Astrocyte (in vitro differentiated cells and primary cell): Measurements from ENCODE around the gene C19orf73. TPM values are rescaled to one million over a fixed set of nuclear protein-coding genes. Genes with fewer than 3 reads are reported as not detected.

Experiments used
- DNase-seq: peaks from one replicate; pipeline ENCODE4 v3.0.0-alpha.2; 2010; ENCODE audit warnings: low read depth
- FAIRE-seq: peaks from 2 replicates; lab custom pipeline; 2011; peaks lifted over from hg19 to GRCh38; lab: Jason Lieb, UNC
- H2AFZ ChIP-seq: 2 replicates; pipeline ENCODE4 v1.6.0; 2012; ENCODE audit warnings: low read depth, low read length, inconsistent platforms
- H3K27ac ChIP-seq: 2 replicates; pipeline ENCODE4 v1.5.1; 2011; ENCODE audit warnings: low read depth, low read length, inconsistent platforms
- H3K27me3 ChIP-seq: 2 replicates; pipeline ENCODE4 v1.6.0; 2011; ENCODE audit warnings: low read length, inconsistent platforms; ENCODE audit not compliant: insufficient read depth
- H3K36me3 ChIP-seq: 2 replicates; pipeline ENCODE4 v1.5.1; 2011; ENCODE audit warnings: low read length, inconsistent platforms; ENCODE audit not compliant: insufficient read depth
- H3K4me1 ChIP-seq: 2 replicates; pipeline ENCODE4 v1.5.1; 2011; ENCODE audit warnings: low read length, inconsistent platforms; ENCODE audit not compliant: insufficient read depth
- H3K4me2 ChIP-seq: 2 replicates; pipeline ENCODE4 v1.6.0; 2012; ENCODE audit warnings: low read length, inconsistent platforms
- H3K4me3 ChIP-seq: 2 replicates; pipeline ENCODE4 v1.5.1; 2011; ENCODE audit warnings: low read depth, mild to moderate bottlenecking, low read length, inconsistent platforms; ENCODE audit not compliant: insufficient read depth
- H3K79me2 ChIP-seq: 2 replicates; pipeline ENCODE4 v1.6.0; 2012; ENCODE audit warnings: mild to moderate bottlenecking, low read length, inconsistent platforms; ENCODE audit not compliant: insufficient read depth
- H3K9ac ChIP-seq: 2 replicates; pipeline ENCODE4 v1.6.0; 2012; ENCODE audit warnings: mild to moderate bottlenecking, low read length, inconsistent platforms
- H3K9me3 ChIP-seq: 2 replicates; pipeline ENCODE4 v1.5.1; 2012; ENCODE audit warnings: low read depth, mild to moderate bottlenecking, low read length, inconsistent platforms; ENCODE audit not compliant: insufficient read depth
- H4K20me1 ChIP-seq: 2 replicates; pipeline ENCODE4 v1.6.0; 2012; ENCODE audit warnings: low read length, inconsistent platforms; ENCODE audit not compliant: insufficient read depth
- H3K27ac Mint-ChIP-seq: one replicate; pipeline ENCODE4 v1.8.0; 2021; ENCODE audit warnings: mild to moderate bottlenecking, mixed read lengths; ENCODE audit not compliant: unreplicated experiment
- H3K27me3 Mint-ChIP-seq: one replicate; pipeline ENCODE4 v1.8.0; 2021; ENCODE audit warnings: low read depth, mixed read lengths; ENCODE audit not compliant: unreplicated experiment
- H3K36me3 Mint-ChIP-seq: one replicate; pipeline ENCODE4 v1.8.0; 2021; ENCODE audit warnings: low read depth, mixed read lengths; ENCODE audit not compliant: unreplicated experiment
- H3K4me1 Mint-ChIP-seq: one replicate; pipeline ENCODE4 v1.8.0; 2021; ENCODE audit warnings: low read depth, mixed read lengths; ENCODE audit not compliant: unreplicated experiment
- H3K4me3 Mint-ChIP-seq: one replicate; pipeline ENCODE4 v1.8.0; 2021; ENCODE audit warnings: mild to moderate bottlenecking, moderate library complexity, mixed read lengths; ENCODE audit not compliant: unreplicated experiment
- H3K9me3 Mint-ChIP-seq: one replicate; pipeline ENCODE4 v1.8.0; 2021; ENCODE audit warnings: mild to moderate bottlenecking, mixed read lengths; ENCODE audit not compliant: unreplicated experiment
- CTCF ChIP-seq: IDR thresholded peaks from 2 replicates; pipeline ENCODE4 v1.5.1; 2011; ENCODE audit warnings: low read depth, mild to moderate bottlenecking, inconsistent platforms, low read length, moderate library complexity; ENCODE audit not compliant: insufficient read depth
- EZH2 ChIP-seq: IDR thresholded peaks from 2 replicates; pipeline ENCODE4 v1.6.1; 2012; ENCODE audit warnings: mild to moderate bottlenecking, low read length, inconsistent platforms; ENCODE audit not compliant: insufficient read depth
- total RNA-seq: library from RNA; stranded (reverse); gene quantifications from 2 replicates; pipeline ENCODE4 v1.2.1, GENCODE V29; 2021

C19orf73 gene
- total RNA-seq, 1 donor from 2014 or later = 0.73 TPM

- H3K9me3 ChIP-seq = no peaks in the 10 kb centered on the region
- DNase-seq (no peak), FAIRE-seq (no peak)
- Mint-ChIP-seq H3K36me3 (peaks cover 18% of the 10 kb centered on the region), H3K9me3 (peaks cover 3% of the 10 kb centered on the region), H3K27me3 (peaks cover 4% of the 10 kb centered on the region), H3K4me1 (peaks cover 5% of the 10 kb centered on the region), H3K4me3 (peak overlapping the region; percentile 77), H3K27ac (no peak overlapping the region)
- TF ChIP-seq EZH2 (no peak), CTCF (no peak)
- H3K27me3 ChIP-seq = no peaks in the 10 kb centered on the region
- H4K20me1 ChIP-seq = no peaks in the 10 kb centered on the region
- no peak overlapping the region for H3K27ac ChIP-seq
- H3K4me1 ChIP-seq = peaks cover 4% of the 10 kb centered on the region
- no peak overlapping the region for H3K4me3 ChIP-seq
- no peaks in the 10 kb centered on the region for H3K36me3 ChIP-seq
- no peak overlapping the region for H3K9ac ChIP-seq
- no peak overlapping the region for H3K4me2 ChIP-seq
- no peak overlapping the region for H2AFZ ChIP-seq
- H3K79me2 ChIP-seq = no peaks in the 10 kb centered on the region
Observed at GRCh38 chr19:49129238-49129583, 10.3 kb upstream of the C19orf73 start.

- no peak overlapping the region for H3K27ac ChIP-seq
- no peak overlapping the region for H3K4me3 ChIP-seq
- H3K4me1 ChIP-seq = peaks cover 4% of the 10 kb centered on the region
- Mint-ChIP-seq H3K27ac (no peak overlapping the region), H3K9me3 (peaks cover 3% of the 10 kb centered on the region), H3K36me3 (peaks cover 17% of the 10 kb centered on the region), H3K4me3 (peak overlapping the region; percentile 77), H3K4me1 (peaks cover 5% of the 10 kb centered on the region), H3K27me3 (peaks cover 5% of the 10 kb centered on the region)
- no peak overlapping the region for H2AFZ ChIP-seq
- H3K9me3 ChIP-seq = no peaks in the 10 kb centered on the region
- peak overlapping the region; percentile 85 for H3K4me2 ChIP-seq
- peaks cover 2% of the 10 kb centered on the region for H3K27me3 ChIP-seq
- DNase-seq = no peak
- TF ChIP-seq EZH2 = no peak
- no peak for TF ChIP-seq CTCF
- H3K79me2 ChIP-seq = no peaks in the 10 kb centered on the region
- H4K20me1 ChIP-seq = no peaks in the 10 kb centered on the region
- FAIRE-seq = no peak
- no peaks in the 10 kb centered on the region for H3K36me3 ChIP-seq
- H3K9ac ChIP-seq = no peak overlapping the region
Observed at GRCh38 chr19:49128545-49129237, 9.7 kb upstream of the C19orf73 start.
